Measurements from ENCODE around the gene TST.

The TST gene

GRCh38 chr22:37051391-37052385, 32.4 kb upstream of the TST start, which contains the start of gene KCTD17:
KCTD17 (plus strand) TSS chr22:37051742; CDS start chr22:37051761, 19 bp downstream.
- Histone ChIP-seq H3K27ac (ENCODE audit: low read depth, low read length) (no peak within 1 kb of the TSS), H4K8ac (ENCODE audit: low read depth, low read length) (peak within 1 kb of the TSS; percentile 44), H3K4me3 (ENCODE audit: low read depth, low read length) (peak within 1 kb of the TSS; percentile 77), H2AFZ (ENCODE audit: insufficient read depth, low read length, poor library complexity) (peak within 1 kb of the TSS; percentile 48), H3K14ac (ENCODE audit: low read length) (peak within 1 kb of the TSS; percentile 18), H3K79me1 (ENCODE audit: low read length) (peaks cover 2% of the 10 kb centered on the region), H3K79me2 (ENCODE audit: control insufficient read depth, insufficient read depth, low read length, poor library complexity) (no peaks in the 10 kb centered on the region), H3K18ac (ENCODE audit: low read length) (no peak within 1 kb of the TSS), H2BK120ac (ENCODE audit: insufficient read depth, low read length, poor library complexity) (peak within 1 kb of the TSS; percentile 14), H3K4me2 (ENCODE audit: low read length) (peak within 1 kb of the TSS; percentile 89), H3K9me3 (ENCODE audit: insufficient read depth, low read depth, low read length) (no peaks in the 10 kb centered on the region), H3K9ac (ENCODE audit: low read length) (no peak within 1 kb of the TSS), H3K4me1 (ENCODE audit: control insufficient read depth in 1 of 2, insufficient read depth in 2 of 2, low read length in 2 of 2) (peaks cover 3 to 5% of the 10 kb centered on the region in 2 experiments), H2AK5ac (ENCODE audit: low read length) (peak within 1 kb of the TSS; percentile 31), H3K23ac (ENCODE audit: low read length) (no peak within 1 kb of the TSS), H4K12ac (ENCODE audit: low read depth, low read length) (no peak within 1 kb of the TSS), H3K27me3 (ENCODE audit: insufficient read depth, low read length) (peaks cover 3% of the 10 kb centered on the region), H3K4ac (ENCODE audit: low read depth, low read length) (no peak within 1 kb of the TSS), H2BK12ac (ENCODE audit: low read length) (no peak within 1 kb of the TSS), H4K91ac (ENCODE audit: low read depth, low read length) (peak within 1 kb of the TSS; percentile 3), H2BK5ac (ENCODE audit: low read depth, low read length, poor library complexity) (no peak within 1 kb of the TSS), H3K36me3 (ENCODE audit: control insufficient read depth in 1 of 2, insufficient read depth in 2 of 2, low read length in 2 of 2) (no peaks in the 10 kb centered on the region)
- DNase-seq, result peak; percentile 96 to 99
- WGBS (ENCODE audit: extremely low coverage, insufficient coverage, insufficient read length), result no CpG with 5 or more reads among the region's 89 CpGs

DNA sequence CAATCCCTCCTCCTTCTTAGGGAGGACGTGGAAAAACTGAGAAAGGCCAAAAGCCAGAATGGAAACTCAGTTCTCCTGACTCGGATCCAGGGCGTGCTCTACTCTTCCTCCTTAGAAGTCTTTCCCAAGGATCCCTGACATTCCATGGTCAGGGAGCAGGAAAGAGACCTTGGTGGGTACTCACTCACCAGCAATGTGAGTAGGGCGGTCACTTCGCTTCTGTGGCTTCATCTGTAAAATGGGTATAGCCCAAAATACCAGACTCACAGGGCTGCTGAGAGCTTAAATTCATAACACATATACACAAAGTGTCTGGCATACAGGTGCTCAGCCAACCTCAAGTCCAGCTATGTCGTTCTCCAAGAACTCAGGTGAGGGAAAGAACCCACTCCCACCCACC, 31.7 kb upstream of the TST start:
- H3K27ac ChIP-seq (ENCODE audit: low read depth, low read length), result no peak overlapping the region
- peaks cover 3% of the 10 kb centered on the region for H3K27me3 ChIP-seq (ENCODE audit: insufficient read depth, low read length)
- H3K36me3 ChIP-seq (ENCODE audit: control insufficient read depth in 1 of 2, insufficient read depth in 2 of 2, low read length in 2 of 2), result no peaks in the 10 kb centered on the region
- H2BK120ac ChIP-seq (ENCODE audit: insufficient read depth, low read length, poor library complexity), result peak overlapping the region; percentile 14
- no peak overlapping the region for H3K4ac ChIP-seq (ENCODE audit: low read depth, low read length)
- no peak overlapping the region for H3K14ac ChIP-seq (ENCODE audit: low read length)
- H3K23ac ChIP-seq (ENCODE audit: low read length), result no peak overlapping the region
- no CpG with 5 or more reads among the region's 6 CpGs for WGBS (ENCODE audit: extremely low coverage, insufficient coverage, insufficient read length)
- no peaks in the 10 kb centered on the region for H3K79me2 ChIP-seq (ENCODE audit: control insufficient read depth, insufficient read depth, low read length, poor library complexity)
- H3K4me1 ChIP-seq (ENCODE audit: control insufficient read depth in 1 of 2, insufficient read depth in 2 of 2, low read length in 2 of 2), result peaks cover 3 to 5% of the 10 kb centered on the region in 2 experiments
- H2AFZ ChIP-seq (ENCODE audit: insufficient read depth, low read length, poor library complexity), result no peak overlapping the region
- no peak overlapping the region for H4K12ac ChIP-seq (ENCODE audit: low read depth, low read length)
- H4K8ac ChIP-seq (ENCODE audit: low read depth, low read length), result no peak overlapping the region
- peak in 1 of 2 donors; percentile 79 for DNase-seq
- no peak overlapping the region for H4K91ac ChIP-seq (ENCODE audit: low read depth, low read length)
- H2BK5ac ChIP-seq (ENCODE audit: low read depth, low read length, poor library complexity), result no peak overlapping the region
- H3K4me3 ChIP-seq (ENCODE audit: low read depth, low read length), result no peak overlapping the region
- H3K4me2 ChIP-seq (ENCODE audit: low read length), result no peak overlapping the region
- no peak overlapping the region for H2BK12ac ChIP-seq (ENCODE audit: low read length)
- H3K79me1 ChIP-seq (ENCODE audit: low read length), result peaks cover 2% of the 10 kb centered on the region
- no peak overlapping the region for H3K9ac ChIP-seq (ENCODE audit: low read length)
- H3K9me3 ChIP-seq (ENCODE audit: insufficient read depth, low read depth, low read length), result no peaks in the 10 kb centered on the region
- H3K18ac ChIP-seq (ENCODE audit: low read length), result no peak overlapping the region
- no peak overlapping the region for H2AK5ac ChIP-seq (ENCODE audit: low read length)

GRCh38 chr22:37049224-37049623, 30.0 kb upstream of the TST start:
- no CpG with 5 or more reads among the region's 2 CpGs for WGBS (ENCODE audit: extremely low coverage, insufficient coverage, insufficient read length)
- Histone ChIP-seq H2AFZ (ENCODE audit: insufficient read depth, low read length, poor library complexity) (no peak overlapping the region), H3K4me2 (ENCODE audit: low read length) (no peak overlapping the region), H2AK5ac (ENCODE audit: low read length) (no peak overlapping the region), H3K9me3 (ENCODE audit: insufficient read depth, low read depth, low read length) (no peaks in the 10 kb centered on the region), H3K4ac (ENCODE audit: low read depth, low read length) (no peak overlapping the region), H3K79me2 (ENCODE audit: control insufficient read depth, insufficient read depth, low read length, poor library complexity) (no peaks in the 10 kb centered on the region), H3K36me3 (ENCODE audit: control insufficient read depth in 1 of 2, insufficient read depth in 2 of 2, low read length in 2 of 2) (no peaks in the 10 kb centered on the region), H4K8ac (ENCODE audit: low read depth, low read length) (no peak overlapping the region), H2BK5ac (ENCODE audit: low read depth, low read length, poor library complexity) (no peak overlapping the region), H3K18ac (ENCODE audit: low read length) (no peak overlapping the region), H4K12ac (ENCODE audit: low read depth, low read length) (no peak overlapping the region), H3K27ac (ENCODE audit: low read depth, low read length) (no peak overlapping the region), H3K14ac (ENCODE audit: low read length) (no peak overlapping the region), H4K91ac (ENCODE audit: low read depth, low read length) (no peak overlapping the region), H3K4me1 (ENCODE audit: control insufficient read depth in 1 of 2, insufficient read depth in 2 of 2, low read length in 2 of 2) (peaks cover 3 to 5% of the 10 kb centered on the region in 2 experiments), H3K27me3 (ENCODE audit: insufficient read depth, low read length) (peaks cover 3% of the 10 kb centered on the region), H3K4me3 (ENCODE audit: low read depth, low read length) (no peak overlapping the region), H2BK12ac (ENCODE audit: low read length) (no peak overlapping the region), H2BK120ac (ENCODE audit: insufficient read depth, low read length, poor library complexity) (no peak overlapping the region), H3K79me1 (ENCODE audit: low read length) (peaks cover 2% of the 10 kb centered on the region), H3K9ac (ENCODE audit: low read length) (no peak overlapping the region), H3K23ac (ENCODE audit: low read length) (no peak overlapping the region)
- no peak for DNase-seq

GRCh38 chr22:37048133-37048532, 28.9 kb upstream of the TST start:
- H4K12ac ChIP-seq (ENCODE audit: low read depth, low read length), result no peak overlapping the region
- no peak overlapping the region for H2AFZ ChIP-seq (ENCODE audit: insufficient read depth, low read length, poor library complexity)
- no peaks in the 10 kb centered on the region for H3K9me3 ChIP-seq (ENCODE audit: insufficient read depth, low read depth, low read length)
- no peak overlapping the region for H2BK120ac ChIP-seq (ENCODE audit: insufficient read depth, low read length, poor library complexity)
- H3K4me2 ChIP-seq (ENCODE audit: low read length), result no peak overlapping the region
- peak in 1 of 2 donors; percentile 27 for DNase-seq
- peaks cover 3% of the 10 kb centered on the region for H3K27me3 ChIP-seq (ENCODE audit: insufficient read depth, low read length)
- WGBS (ENCODE audit: extremely low coverage, insufficient coverage, insufficient read length), result no CpG with 5 or more reads among the region's 6 CpGs
- no peak overlapping the region for H3K9ac ChIP-seq (ENCODE audit: low read length)
- no peaks in the 10 kb centered on the region for H3K36me3 ChIP-seq (ENCODE audit: control insufficient read depth in 1 of 2, insufficient read depth in 2 of 2, low read length in 2 of 2)
- H3K4me1 ChIP-seq (ENCODE audit: control insufficient read depth in 1 of 2, insufficient read depth in 2 of 2, low read length in 2 of 2), result peaks cover 3 to 5% of the 10 kb centered on the region in 2 experiments
- H4K8ac ChIP-seq (ENCODE audit: low read depth, low read length), result no peak overlapping the region
- H3K18ac ChIP-seq (ENCODE audit: low read length), result no peak overlapping the region
- no peak overlapping the region for H3K14ac ChIP-seq (ENCODE audit: low read length)
- no peak overlapping the region for H4K91ac ChIP-seq (ENCODE audit: low read depth, low read length)
- H2BK12ac ChIP-seq (ENCODE audit: low read length), result no peak overlapping the region
- H2AK5ac ChIP-seq (ENCODE audit: low read length), result no peak overlapping the region
- no peak overlapping the region for H2BK5ac ChIP-seq (ENCODE audit: low read depth, low read length, poor library complexity)
- H3K79me2 ChIP-seq (ENCODE audit: control insufficient read depth, insufficient read depth, low read length, poor library complexity), result no peaks in the 10 kb centered on the region
- no peak overlapping the region for H3K27ac ChIP-seq (ENCODE audit: low read depth, low read length)
- no peak overlapping the region for H3K23ac ChIP-seq (ENCODE audit: low read length)
- H3K4ac ChIP-seq (ENCODE audit: low read depth, low read length), result no peak overlapping the region
- H3K4me3 ChIP-seq (ENCODE audit: low read depth, low read length), result no peak overlapping the region
- H3K79me1 ChIP-seq (ENCODE audit: low read length), result peaks cover 2% of the 10 kb centered on the region

Measured in trophoblast cell (in vitro differentiated cells and primary cell).